HG03457 (cell line): ENCODE data around the gene TRPC4AP.
"Not testable (repeated sequence)": the region's sequence is repeated elsewhere in the genome, so short reads cannot be mapped to it uniquely, and the experiment has no call there.

Experiments used
- ATAC-seq: cut with Tn5 transposase; IDR thresholded peaks from one replicate; pipeline ENCODE4 v1.9.1; 2021; ENCODE audit warnings: moderate number of reproducible peaks; ENCODE audit not compliant: unreplicated experiment

Gene TRPC4AP

GRCh38 chr20:35092524-35093266 lies at the start of gene TRPC4AP:
Gene TRPC4AP (minus strand): TSS chr20:35092807. CDS start chr20:35092781, 26 bp downstream.
- peak; percentile 90 for ATAC-seq

GRCh38 chr20:35135867-35136586 lies 43.4 kb upstream of the TRPC4AP start:
- ATAC-seq: no peak

- no peak for ATAC-seq
Observed at GRCh38 chr20:35134880-35135279, 42.3 kb upstream of the TRPC4AP start.

GRCh38 chr20:35134472-35134871 lies 41.9 kb upstream of the TRPC4AP start:
- ATAC-seq: no peak

GRCh38 chr20:35133735-35134134 lies 41.1 kb upstream of the TRPC4AP start:
- no peak for ATAC-seq

GRCh38 chr20:35133031-35133430 lies 40.4 kb upstream of the TRPC4AP start:
- no peak for ATAC-seq

- ATAC-seq: no peak
Observed at GRCh38 chr20:35131934-35132333, 39.3 kb upstream of the TRPC4AP start.

- ATAC-seq: no peak
Observed at GRCh38 chr20:35129647-35130069, 37.1 kb upstream of the TRPC4AP start.

- no peak for ATAC-seq
Observed at GRCh38 chr20:35125753-35126152, 33.1 kb upstream of the TRPC4AP start.

GRCh38 chr20:35122756-35123405 lies 30.3 kb upstream of the TRPC4AP start:
- no peak for ATAC-seq

- ATAC-seq: no peak
Observed at GRCh38 chr20:35121186-35121585, 28.6 kb upstream of the TRPC4AP start.

GRCh38 chr20:35120012-35120701 lies 27.6 kb upstream of the TRPC4AP start:
- ATAC-seq: no peak

GRCh38 chr20:35117629-35118028 lies 25.0 kb upstream of the TRPC4AP start:
- no peak for ATAC-seq

GRCh38 chr20:35117196-35117595 lies 24.6 kb upstream of the TRPC4AP start:
- no peak for ATAC-seq

GRCh38 chr20:35116258-35116657 lies 23.7 kb upstream of the TRPC4AP start:
- no peak for ATAC-seq

GRCh38 chr20:35115606-35116005 lies 23.0 kb upstream of the TRPC4AP start:
- no peak for ATAC-seq

- not testable (repeated sequence) for ATAC-seq
Observed at GRCh38 chr20:35112276-35112675, 19.7 kb upstream of the TRPC4AP start.

- no peak for ATAC-seq
Observed at GRCh38 chr20:35111141-35111888, 18.7 kb upstream of the TRPC4AP start.

- no peak for ATAC-seq
Observed at GRCh38 chr20:35108921-35109320, 16.3 kb upstream of the TRPC4AP start.

- no peak for ATAC-seq
Observed at GRCh38 chr20:35106827-35107380, 14.3 kb upstream of the TRPC4AP start.
